AML-193 (cell line): ENCODE results near the gene SLC38A1.
"Not testable (repeated sequence)": the region's sequence is repeated elsewhere in the genome, so short reads cannot be mapped to it uniquely, and the experiment has no call there.

Experiments used
- DNase-seq, 2 experiments: peaks; one replicate each; lab custom pipeline; 2025; lab: John Stamatoyannopoulos, UW

SLC38A1 gene

DNA sequence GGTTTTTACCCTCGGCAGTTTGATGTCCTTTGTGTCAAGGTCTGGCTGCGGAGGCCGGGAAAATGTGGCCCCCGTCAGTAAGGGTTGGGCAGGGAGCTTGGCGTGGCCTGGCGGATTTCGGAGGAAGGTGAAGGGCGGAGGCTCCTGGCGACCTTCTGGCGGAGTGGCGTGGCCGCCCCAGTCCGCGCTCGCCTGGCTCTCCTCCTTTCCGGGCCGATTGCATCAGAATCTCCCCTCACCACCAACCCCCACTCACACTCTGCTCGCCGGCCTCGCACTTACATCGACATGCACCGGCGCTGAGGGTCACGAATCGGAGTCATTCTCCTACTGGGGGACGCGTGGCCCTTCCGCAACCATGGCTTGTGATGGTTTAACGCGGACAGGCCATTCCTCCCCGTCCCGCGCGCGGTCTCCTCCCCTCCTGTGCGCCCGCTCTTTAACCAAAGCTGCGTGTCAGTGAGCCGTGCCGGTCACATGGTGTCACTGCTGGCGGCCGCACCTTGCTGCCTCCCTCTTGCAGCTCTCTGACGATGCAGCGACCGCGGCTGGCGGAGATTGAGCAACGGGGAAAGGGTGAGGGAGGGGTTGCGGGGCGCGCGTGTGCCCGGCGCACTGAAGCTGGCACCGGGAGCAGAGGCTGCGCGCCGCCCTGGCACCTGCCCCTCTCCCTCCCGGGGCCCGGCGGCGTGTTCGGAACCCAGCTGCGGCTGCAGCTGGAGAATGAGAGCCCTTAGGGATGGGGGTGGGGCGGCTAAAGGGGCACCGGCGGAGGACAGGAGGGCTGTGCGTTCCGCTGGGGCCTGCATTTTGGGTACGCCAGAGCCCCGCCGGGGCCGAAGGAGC lies at the start of gene SLC38A1:
TSS of gene SLC38A1 (minus strand) at position 461 of the 846 bp plus-strand sequence. CDS start 29,243 bp downstream, outside the sequence.
- peak; percentile 84 to 89 for DNase-seq

DNA sequence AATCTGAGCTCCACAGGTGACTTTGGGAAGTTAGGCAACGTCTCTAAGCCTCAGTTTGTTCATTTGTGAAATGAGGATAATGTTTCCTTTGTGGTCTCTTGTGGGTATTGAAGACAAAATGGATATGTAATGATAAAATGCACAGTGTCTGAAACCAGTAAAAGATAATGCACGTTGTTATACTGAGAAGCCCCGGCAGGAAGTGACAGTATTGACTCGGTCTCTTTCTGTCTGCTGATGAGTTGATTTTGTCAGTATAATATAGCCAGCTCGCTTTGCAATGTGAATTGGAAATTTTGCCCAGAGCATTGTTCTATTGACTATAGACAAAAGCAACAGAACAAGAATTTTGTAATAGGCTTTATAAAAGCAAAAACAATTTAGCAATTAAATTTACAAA lies 49.2 kb upstream of the SLC38A1 start:
- no peak for DNase-seq

DNA sequence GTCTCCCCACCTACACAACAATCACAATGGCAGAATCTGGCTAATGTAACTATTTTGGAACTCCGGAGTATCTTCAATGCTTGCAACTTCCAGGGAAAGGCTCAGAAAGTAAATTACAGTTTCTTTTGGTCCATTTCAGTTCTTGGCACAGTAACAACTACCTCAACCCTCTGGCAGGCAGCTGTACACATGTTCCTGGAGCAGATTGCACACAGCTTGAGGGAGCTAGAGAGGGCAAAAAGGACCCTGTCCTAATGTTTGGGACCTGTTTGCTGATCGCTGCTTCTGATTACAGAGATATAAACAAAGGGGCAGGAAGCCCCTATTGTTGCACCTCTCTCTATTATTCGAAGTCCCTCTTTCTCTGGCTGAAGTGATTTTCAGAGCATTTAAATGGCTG lies 35.2 kb upstream of the SLC38A1 start:
- DNase-seq = no peak

DNA sequence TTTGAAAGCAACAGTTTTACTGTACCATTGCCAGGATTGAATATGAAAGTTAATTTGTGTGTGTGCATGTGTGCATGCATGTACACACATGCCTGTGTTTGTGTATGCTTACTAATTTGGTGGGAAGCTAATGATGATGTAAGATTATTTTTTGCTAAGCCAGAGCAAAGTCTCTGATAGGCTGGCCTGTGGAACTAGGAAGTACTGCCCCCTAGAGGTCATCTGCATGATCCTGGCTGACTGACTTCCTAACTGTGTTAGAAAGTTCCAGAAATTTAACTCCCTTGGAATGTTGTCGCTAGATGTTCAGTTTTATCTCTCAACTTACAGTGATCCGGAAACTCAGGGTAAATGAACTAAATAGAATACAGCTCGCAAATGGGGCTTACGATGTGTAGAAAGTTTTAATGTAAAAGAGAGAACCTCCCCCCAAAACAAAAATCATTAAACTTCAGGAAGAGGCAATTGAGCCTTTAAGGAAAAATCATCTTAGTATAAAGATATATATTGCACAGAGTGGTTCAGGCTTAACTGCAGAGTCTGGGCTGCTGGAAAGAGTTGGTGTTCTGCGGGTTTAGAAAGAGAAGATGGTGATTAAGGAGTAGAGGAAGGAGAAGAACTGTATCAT lies 34.3 kb upstream of the SLC38A1 start:
- peak; percentile 23 to 45 for DNase-seq

DNA sequence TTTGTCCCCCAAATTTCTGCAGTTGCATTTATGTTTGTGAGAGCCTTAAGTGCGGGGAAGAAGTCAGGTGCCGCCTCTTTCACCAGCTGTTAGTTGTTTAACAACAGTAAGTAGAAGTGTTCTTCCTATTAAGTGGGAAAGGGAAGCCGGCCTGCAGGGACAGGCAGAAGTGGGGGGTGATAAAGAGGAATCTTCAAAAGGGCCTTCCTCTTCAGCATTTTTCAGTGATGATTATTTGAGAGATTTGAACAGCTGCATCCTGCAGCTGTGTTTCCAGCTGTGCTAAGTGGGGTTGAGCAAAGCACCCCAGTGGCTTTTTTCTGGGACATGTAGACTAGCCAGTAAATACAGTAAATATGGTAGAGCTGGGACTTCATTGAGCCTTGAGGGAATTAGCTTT lies 32.1 kb upstream of the SLC38A1 start:
- no peak for DNase-seq

DNA sequence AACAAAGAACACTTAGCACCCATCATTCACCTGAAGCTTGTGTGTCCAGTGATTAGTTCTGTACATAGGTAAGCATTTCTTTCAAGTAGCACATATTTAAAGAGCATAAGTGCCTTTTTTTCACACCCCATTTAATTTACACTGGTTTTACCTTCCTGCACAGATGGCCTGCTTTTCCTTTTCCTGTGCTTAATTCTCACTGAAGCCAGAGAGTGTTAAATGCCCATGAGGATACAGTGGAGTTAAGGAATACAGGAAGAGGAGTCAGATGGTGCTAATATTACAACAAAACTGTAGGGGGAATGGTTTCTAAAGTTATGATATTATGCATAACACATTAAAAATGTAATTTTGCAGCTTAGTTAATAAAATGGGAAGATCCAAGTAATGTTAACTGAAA lies 31.0 kb upstream of the SLC38A1 start:
- no peak for DNase-seq

DNA sequence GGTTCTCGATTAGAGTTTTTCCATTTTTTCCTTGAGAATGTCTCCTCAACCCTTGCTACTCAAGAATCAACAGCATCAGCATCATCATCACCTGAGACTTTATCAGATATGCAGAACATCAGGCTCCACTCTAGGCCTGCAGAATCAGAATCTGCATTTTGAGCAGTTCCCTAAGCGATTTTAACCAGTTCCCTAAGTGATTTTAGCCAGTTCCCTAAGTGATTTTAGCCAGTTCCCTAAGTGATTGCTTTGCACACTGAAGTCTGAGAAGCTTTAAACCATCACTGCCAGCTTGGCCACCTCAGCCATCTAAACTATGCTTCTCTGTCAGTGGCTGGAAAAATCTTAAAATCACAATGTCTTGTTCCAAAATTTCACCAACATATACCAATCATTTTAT lies 29.4 kb upstream of the SLC38A1 start:
- no peak for DNase-seq

DNA sequence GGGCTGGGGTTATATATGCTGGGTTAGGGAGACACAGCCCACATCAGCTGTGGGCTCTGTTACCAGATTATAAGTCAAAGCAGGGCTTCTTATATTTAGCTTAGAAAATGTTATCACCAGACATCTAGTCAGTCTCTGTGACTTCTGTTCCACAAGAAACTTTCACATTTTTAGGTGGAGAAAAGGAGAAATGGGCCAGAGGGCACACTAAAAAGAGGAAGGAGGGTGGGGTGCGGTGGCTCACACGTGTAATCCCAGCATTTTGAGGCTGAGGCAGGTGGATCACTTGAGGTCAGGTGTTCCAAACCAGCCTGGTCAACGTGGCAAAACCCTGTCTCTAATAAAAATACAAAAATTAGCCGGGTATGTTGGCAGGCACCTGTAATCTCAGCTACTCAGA lies 28.0 kb upstream of the SLC38A1 start:
- no peak for DNase-seq

DNA sequence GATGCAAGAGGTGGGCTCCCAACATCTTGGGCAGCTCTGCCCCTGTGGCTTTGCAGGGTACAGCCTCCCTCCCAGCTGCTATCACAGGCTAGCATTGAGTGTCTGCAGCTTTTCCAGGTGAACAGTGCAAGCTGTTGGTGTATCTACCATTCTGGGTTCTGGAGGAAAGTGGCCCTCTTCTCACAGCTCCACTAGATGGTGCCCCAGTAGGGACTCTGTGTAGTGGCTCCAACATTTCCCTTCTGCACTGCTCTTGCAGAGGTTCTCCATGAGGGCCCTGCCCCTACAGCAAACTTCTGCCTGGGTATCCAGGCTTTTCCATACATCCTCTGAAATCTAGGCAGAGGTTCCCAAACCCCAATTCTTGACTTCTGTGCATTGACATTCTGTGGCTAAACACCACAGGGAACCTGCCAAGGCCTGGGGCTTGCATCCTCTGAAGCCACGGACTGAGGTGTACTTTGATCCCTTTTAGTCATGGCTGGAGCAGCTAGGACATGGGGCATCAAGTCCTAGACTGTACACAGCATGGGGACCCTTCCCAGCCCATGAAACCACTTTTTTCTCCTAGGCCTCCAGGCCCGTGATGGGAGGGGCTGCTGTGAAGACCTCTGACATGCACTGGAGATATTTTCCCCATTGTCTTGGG lies 24.0 kb upstream of the SLC38A1 start:
- DNase-seq = no peak

DNA sequence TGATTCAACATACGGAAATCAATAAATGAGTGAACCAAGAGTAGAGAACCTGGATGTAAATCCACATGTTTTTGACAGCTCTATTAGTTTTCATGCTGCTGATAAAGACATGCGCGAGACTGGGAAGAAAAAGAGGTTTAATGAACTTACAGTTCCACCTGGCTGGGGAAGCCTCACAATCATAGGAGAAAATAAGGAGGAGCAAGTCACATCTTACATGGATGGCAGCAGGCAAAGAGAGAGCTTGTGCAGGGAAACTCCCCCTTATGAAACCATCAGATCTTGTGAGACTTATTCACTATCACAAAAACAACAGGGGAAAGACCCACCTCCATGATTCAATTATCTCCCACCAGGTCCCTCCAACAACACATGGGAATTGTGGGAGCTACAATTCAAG lies 23.1 kb upstream of the SLC38A1 start:
- not testable (repeated sequence) for DNase-seq

DNA sequence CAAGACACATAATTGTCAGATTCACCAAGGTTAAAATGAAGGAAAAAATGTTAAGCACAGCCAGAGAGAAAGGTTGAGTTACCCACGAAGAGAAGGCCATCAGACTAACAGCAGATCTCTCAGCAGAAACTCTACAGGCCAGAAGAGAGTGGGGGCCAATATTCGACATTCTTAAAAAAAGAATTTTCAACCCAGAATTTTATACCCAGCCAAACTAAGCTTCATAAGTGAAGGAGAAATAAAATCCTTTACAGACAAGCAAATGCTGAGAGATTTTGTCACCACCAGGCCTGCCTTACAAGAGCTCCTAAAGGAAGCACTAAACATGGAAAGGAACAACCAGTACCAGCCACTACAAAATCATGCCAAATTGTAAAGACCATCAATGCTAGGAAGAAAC lies 16.3 kb upstream of the SLC38A1 start:
- not testable (repeated sequence) for DNase-seq

DNA sequence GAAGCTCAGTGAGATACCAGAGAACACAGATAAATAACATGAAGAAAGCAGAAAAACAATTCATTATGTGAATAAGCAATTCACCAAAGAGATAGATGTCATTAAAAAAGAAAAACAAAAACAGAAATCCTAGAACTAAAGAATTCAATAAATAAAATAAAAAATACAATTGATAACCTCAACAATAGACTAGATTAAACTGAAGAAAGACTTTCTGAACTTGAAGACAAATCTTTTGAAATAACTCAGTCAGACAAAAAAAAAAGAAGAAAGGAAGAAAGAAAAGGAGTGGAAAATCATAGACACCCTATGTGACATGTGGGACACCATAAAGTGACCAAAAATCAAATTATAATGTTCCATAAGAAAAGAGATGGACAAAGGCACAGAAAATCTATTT lies 14.0 kb upstream of the SLC38A1 start:
- no peak for DNase-seq

DNA sequence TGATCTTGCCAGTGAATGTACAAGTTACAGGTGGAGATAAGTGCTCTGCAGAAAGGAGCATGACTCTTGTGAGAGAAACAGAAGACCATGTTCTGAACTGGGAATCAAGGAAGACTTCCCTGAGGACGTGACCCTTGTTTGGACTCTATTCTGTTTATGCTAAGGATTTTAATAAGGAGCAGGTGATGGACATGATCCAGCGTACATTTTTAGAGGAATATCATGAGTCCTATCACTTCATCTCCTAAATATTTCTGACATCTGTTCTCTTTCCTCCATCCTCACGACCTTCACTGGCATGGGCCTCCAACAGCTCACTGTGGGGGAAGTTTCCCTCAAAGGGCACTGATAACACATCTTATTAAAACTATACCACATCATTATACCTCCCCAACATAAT lies 7.9 kb upstream of the SLC38A1 start:
- no peak for DNase-seq

DNA sequence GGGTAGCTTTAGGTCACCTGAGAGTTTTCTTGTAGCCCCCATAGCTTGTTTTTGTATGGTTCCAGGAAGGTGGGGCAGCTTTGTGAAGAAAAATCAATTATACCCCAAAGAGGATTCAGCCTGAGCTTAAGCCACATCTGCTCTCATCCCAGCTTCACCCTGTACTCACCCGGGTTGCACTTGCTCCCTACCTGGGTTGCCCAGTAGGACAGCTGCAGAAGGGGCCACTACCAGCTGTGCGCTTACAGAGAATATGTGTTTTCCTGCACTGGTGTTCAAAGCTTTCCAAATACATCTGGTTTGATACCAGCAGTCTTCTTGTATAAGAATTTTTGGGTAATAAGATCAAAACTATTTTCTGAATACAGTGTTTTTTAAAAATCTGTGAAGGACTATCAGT lies 3.0 kb upstream of the SLC38A1 start:
- no peak for DNase-seq

DNA sequence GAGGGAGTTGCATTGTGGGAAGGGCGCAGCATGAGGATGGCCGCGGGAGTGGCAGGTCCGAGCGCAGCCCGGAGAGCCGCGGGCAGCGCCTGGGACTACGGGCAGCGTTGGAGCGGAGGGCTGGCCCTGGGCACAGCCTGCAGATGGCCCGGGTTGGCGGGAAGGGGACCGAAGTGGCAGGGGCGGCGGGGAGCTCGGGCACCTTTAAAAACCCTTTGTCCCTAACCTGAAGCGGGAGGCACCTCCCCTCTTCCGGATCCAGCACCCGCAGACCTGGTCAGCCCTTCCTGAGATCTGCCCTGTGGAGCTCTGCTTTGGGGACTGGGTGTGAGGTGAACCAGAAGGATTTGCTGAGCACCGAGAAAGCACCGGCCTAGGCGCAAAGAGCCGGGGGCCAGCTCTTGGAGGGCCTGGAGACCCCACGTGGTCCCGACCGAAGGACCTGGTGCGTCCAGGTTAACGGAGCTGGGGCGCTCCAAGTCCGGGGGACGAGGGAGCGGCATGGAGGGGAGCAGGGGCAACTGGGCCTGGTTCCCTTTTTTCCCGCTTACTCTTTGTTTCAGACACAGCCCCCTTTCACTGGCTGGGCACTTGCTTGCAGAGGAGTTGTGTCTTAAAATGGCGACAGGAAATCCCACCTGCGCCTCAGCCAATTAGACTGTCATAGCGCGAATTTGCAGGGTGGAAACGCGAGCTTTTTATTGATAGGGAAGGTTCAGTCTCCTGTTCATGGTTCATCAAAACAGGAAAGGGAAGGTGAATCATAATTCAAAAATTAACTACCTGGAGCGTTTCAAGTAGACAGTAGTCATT lies 792 bp upstream of the SLC38A1 start:
- peak; percentile 7 to 14 for DNase-seq

DNA sequence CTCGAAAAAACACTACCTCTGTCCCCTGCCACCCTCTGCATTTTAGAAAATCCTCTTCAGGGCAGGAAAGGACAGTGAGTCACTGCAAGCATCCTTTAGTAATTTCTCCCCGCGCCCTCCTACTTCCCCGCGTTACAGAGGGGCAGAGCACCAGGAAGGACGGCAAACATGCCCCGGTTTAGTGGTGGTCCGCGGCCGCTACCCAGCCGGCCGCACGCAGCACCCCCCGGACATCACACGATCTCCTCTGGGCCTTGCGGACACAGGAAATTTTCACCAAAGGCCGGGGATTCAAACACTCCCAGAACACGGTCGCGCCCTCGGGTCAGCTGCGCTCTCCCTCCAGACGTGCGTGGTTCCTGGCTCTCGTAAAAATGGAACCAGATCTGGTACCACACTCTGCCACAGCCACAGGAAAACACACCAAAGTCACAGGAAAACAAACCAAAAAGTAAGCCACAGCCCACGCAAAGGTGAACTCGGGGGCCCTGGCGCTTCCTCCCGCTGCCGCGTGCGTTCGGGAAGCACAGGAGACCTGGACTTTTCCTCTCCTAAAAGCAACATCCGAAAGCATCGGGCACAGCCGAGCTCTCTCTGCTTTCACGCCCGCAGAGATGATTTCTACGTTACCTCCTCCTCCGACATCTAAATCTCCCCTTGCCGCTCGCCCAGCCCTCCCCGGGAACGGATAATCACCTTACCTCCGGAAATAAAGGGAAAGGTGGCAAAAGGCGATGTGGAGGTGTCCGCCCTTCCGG lies 839 bp downstream of the SLC38A1 start:
- DNase-seq = no peak

DNA sequence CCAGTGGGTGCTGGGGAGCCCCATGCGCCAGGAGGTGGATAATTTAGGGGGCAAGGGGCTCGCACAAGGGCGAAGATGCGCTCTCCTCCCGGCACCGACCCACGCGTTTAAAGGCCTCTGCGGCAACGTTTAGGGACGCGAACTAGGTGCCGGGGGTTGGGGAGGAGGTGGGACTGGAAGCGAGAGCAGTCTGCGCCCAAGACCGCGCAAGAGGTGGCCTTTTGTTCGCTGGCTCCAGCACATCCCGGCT lies 1.3 kb downstream of the SLC38A1 start:
- no peak for DNase-seq

DNA sequence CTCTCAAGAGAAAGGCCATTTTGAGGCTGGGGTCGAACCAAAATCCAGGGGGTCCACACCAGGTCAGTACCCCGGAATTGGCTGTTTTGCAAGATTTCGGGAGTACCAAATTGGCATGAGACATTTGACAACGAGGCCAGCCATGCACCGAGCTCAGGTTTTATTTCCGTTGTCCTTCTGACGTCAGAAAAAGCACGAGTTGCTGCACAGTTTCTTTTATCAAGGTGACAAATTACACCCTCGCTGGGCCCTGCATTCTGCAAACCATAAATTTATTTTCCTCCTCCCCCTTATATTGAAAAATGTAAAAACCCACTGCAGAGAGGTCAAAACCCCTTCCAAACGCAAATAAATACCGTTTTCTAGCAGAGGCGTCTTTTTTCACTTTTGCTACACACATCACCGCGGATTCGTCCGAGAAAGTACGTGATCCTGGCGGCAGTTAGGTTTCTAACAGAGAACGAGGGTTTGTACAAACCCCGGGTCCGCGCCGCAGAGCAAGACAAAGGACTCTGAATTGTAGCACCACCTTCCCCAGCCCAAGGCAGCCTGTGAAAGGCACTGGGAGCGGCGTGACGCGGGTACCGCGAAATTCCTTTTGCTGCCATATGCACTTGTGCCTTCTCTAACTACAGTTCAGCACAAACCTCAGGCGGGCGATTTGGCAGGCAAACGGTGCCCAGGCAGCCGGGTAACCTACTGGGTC lies 1.8 kb downstream of the SLC38A1 start:
- peak in 1 of 2 experiments; percentile 24 for DNase-seq

DNA sequence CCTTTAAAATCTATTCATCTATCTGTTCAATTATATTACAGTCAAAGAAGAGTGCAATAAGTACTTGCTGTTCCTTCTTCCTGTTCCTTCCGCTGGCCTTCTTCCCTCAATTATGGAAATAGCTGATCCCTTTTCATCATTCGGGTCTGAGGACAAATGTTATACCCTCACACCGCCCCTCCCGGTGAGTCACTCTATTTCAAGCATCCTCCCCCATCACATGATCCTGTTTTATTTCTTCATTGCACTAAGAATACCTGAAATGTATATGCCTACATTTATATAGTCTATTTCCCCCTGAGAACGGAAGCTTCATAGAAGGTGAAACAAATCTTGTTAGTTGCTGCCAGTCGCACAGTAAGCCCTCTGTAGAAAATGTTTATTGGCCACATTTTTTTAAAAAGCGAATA lies 2.5 kb downstream of the SLC38A1 start:
- peak; percentile 13 to 27 for DNase-seq

DNA sequence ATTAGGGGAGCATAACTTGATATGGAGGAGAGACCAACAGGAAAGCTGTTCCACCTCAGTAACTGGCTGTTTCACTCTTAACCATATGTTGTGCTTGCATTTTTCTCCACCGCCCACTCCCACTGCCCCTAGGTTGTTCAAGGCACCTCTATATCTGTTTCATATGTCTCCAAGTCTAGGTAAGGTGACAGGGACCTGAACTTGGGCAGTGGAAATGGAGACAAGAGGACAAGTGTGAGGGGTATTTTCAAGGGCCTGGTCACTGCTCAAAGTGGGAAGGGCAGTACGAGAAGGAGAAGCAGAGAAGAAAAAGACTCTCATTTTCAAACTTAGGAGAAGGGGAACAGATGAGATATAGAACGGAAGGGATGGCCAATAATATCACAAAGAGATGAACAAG lies 3.1 kb downstream of the SLC38A1 start:
- DNase-seq = no peak

DNA sequence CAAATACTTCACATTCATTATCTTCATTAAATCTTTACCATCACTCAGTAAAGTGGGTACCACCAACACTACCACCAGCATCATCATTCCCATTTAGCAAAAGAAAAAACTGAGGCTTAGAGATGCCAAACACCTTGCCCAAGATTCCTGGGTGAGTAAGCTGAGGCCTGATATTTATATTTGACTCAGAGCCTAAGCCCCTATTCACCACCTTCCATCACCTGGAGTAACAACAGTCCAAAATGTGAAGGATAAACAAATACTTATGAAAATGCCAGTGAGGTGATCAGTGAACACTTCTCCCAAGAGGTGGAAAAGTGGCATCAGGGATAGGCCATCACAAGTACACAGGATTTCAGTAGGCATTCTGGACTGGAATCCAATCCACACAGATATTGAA lies 3.7 kb downstream of the SLC38A1 start:
- no peak for DNase-seq
